Measurements from ENCODE around the gene CFH.
"Not testable (repeated sequence)": the region's sequence is repeated elsewhere in the genome, so short reads cannot be mapped to it uniquely, and the experiment has no call there.

The CFH gene

DNA sequence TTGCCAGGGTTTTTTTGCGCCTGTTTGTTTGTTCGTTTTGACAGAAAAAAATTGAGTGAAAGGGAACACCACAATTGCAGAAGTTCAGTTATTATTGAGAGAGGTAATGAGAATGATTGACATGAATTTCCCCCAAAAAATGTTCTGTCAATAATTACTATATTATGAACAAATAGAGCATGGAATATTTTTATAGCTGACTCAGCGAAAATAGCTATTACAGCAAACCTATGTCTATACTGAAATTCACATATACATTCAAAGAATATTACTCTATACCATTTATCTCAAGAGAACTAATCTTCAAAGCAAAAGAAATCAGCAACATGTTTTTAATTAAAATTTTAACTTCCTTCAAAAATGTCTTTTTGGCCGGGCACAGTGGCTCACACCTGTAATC is 118.0 kb downstream of the CFH start:
- DNase-seq: not testable (repeated sequence)

DNA sequence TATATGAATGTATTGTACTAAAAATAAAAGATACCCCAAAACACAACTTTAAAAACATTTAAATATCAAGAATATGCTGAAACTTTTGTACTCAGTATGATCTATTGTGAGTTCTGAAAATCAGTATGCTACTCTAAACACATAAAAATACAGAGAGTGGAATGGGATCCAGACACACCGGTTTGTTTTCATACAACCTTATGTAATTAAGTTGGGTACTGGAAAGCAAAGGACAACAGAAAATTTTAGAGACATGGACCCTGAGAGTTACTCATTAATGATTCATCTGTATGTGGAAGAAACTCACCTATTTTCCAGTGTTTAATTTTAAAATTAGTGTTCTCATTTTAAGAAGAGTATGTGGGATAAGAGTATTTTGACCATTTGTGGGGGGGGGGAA is 121.9 kb downstream of the CFH start:
- no peak for DNase-seq

DNA sequence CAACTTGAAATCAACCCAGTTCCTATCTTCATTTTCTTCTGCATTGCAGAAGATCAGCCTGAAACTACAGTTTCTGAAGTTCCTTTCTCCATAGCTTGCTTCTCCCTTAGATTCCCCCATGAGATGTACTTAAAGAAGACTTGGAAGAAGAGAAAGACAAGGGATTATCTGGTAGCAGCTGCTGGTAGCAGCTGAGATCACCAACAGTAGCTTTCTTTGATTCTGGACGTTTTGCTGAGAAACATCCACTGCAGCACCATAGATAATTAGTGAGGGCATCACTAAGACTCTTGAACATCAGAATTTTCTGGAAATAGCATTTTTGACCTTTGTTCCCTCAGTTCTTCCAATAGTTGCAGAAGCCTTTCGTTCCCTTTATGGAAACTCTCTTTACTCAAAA is 122.3 kb downstream of the CFH start:
- no peak for DNase-seq

DNA sequence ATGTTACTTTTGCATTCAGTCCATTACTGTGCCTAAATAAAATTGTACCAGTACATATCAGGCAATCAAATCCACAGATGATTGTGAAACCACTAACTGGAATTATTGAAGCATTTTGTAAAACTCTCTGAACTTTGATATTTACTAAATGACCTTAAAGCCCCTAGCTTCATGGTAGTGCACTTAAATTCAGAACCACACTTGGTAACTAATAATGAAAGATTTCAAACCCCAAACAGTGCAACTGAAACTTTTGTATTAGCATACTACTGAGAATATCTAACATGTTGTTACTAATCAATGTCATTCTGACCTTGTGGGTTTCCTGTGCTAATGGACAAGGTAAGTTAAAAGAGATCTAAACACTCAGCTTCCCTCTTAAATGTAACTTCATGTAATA is 122.8 kb downstream of the CFH start, which contains the start of gene CFHR3:
Gene CFHR3 (plus strand): TSS at position 238 of the 400 bp plus-strand sequence. CDS start 47 bp downstream, at position 285.
- DNase-seq: no peak

DNA sequence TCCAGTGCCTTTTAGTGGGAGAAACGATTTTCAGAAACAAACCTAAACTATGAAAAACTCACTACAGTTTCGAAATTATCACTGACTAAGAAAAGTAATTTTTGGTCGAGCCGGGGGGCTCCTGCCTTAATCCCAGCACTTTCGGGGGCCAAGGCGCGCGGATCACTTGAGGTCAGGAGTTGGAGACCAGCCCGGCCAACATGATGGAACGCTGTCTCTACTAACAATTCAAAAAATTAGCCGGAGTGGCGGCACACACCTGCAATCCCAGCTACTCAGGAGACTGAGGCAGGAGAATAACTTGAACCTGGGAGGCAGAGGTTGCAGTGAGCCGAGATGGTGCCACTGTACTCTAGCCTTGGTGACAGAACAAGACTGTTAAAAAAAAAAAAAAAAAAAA is 125.8 kb downstream of the CFH start:
- no peak for DNase-seq

DNA sequence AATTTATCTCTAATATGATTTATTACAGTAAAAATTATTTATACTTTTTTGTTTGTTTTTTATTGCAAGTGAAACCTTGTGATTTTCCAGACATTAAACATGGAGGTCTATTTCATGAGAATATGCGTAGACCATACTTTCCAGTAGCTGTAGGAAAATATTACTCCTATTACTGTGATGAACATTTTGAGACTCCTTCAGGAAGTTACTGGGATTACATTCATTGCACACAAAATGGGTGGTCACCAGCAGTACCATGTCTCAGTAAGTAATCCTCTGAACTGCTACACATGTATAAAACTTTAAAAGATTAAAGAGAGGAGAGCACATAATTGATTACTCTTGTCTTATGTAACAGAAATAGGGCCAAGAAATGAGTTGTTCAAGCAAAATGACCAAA is 127.2 kb downstream of the CFH start:
- DNase-seq: no peak

DNA sequence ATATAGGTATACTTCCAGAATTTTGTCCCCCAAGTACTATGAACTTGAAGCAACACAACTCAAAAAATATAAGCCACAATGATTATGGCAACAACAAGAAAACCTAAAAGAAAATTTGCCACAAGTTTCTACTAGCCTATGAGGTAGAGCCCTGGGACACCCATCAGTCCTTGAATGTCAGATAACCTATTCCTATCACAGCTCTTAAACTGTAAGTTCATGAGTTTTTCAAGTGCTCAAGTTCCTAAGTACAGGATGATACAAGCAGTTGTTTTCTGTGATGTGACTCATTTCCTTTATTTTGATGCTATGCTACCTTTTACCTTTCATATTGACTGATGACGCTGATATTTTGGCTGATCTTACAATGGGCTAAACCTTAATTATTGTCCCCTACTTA is 139.4 kb downstream of the CFH start:
- DNase-seq: not testable (repeated sequence)

DNA sequence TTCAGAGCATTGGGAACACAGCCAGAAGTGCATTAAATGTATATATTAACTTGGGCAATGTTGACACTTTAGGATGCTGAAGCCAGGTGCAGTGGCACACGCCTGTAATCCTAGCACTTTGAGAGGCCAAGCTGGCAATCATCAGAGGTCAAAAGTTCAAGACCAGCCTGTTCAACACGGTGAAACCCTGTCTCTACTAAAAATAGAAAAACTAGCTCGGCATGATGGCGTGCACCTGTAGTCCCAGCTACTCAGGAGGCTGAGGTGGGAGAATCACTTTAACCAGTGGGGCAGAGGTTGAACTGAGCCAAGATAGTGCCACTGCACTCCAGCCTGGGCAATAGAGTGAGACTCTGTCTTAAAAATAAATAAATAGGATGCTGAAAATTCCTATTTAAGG is 142.3 kb downstream of the CFH start:
- not testable (repeated sequence) for DNase-seq
